B cell (primary cell): ENCODE results near the gene SMC1A.

ENCODE experiments used
- EZH2 ChIP-seq: IDR thresholded peaks from 2 replicates; pipeline ENCODE4 v1.6.1; 2012; ENCODE audit warnings: borderline replicate concordance, low read depth, mild to moderate bottlenecking, moderate library complexity, low read length; ENCODE audit not compliant: insufficient read depth, poor library complexity, severe bottlenecking
- TF ChIP-seq, protein P1 (sequence below): fragments of 200-600 bp; IDR thresholded peaks from one replicate; pipeline ENCODE4 v1.8.0; 2022; ENCODE audit warnings: antibody characterized with exemption, mild to moderate bottlenecking

DNA sequence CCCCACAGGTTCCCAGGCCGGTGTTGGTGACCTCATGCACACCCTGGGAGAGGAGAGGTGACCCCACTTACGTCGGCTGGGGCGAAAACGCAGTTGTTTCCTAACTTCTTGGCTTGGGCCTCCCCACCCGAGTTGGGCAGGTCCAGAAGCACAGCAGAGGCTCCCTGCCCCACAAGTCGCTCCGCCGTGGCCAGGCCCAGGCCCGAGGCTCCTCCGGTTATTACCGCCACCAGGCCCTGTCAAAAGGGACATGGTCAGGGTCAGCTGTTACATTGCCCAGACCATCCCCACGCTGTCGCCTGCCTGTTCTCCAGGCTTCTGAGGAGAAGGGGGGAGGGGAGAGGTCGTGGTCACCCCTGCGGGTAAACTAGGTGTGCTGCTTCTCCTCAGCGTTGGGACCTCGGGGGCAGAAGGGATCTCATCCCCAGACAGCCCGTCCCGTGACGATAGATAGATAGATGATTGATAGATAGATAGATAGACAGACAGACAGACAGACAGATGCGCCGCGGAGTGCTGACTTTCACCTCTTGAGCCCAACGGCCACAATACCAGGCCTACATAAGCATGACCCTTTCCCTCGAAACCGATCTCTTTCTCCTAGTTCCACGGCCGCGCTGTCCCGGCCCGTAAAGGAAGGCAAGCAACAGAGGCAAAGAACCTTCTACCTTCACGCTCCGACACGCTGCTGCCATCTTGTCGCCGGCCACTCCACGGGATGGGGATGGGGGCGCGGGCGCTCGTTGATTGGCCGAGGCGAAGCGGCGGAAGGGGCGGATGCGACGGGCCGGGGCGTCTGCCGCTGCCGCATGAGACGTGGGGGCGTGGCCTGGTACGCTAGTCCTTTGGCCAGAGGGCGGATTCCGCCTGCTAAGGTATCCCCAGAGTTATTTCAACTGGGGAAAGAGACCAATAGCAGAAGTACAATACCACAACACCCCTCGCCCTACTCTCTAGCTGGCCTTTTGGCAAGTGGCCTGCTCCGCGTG is 11.5 kb upstream of the SMC1A start, which contains the start of gene HSD17B10:
- TF ChIP-seq, protein P1, sequence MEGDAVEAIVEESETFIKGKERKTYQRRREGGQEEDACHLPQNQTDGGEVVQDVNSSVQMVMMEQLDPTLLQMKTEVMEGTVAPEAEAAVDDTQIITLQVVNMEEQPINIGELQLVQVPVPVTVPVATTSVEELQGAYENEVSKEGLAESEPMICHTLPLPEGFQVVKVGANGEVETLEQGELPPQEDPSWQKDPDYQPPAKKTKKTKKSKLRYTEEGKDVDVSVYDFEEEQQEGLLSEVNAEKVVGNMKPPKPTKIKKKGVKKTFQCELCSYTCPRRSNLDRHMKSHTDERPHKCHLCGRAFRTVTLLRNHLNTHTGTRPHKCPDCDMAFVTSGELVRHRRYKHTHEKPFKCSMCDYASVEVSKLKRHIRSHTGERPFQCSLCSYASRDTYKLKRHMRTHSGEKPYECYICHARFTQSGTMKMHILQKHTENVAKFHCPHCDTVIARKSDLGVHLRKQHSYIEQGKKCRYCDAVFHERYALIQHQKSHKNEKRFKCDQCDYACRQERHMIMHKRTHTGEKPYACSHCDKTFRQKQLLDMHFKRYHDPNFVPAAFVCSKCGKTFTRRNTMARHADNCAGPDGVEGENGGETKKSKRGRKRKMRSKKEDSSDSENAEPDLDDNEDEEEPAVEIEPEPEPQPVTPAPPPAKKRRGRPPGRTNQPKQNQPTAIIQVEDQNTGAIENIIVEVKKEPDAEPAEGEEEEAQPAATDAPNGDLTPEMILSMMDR, result no peak
- TF ChIP-seq EZH2, result no peak
